ENCODE data around the gene PMPCB.

- no peak for TF ChIP-seq CTCF (IDR thresholded peaks at IDR 0.05)
- no peak for TF ChIP-seq EZH2 (IDR thresholded peaks at IDR 0.05)
Observed at GRCh38 chr7:103344453-103345149, 47.4 kb downstream of the PMPCB start, which contains the start of gene DNAJC2.

Data from neural progenitor cell (in vitro differentiated cells).